ENCODE results near the gene WDR5. TPM values are rescaled to one million over a fixed set of nuclear protein-coding genes. Genes with fewer than 3 reads are reported as not detected.

WDR5 gene
- polyA plus RNA-seq, 1 experiment = 23.8 TPM

DNA sequence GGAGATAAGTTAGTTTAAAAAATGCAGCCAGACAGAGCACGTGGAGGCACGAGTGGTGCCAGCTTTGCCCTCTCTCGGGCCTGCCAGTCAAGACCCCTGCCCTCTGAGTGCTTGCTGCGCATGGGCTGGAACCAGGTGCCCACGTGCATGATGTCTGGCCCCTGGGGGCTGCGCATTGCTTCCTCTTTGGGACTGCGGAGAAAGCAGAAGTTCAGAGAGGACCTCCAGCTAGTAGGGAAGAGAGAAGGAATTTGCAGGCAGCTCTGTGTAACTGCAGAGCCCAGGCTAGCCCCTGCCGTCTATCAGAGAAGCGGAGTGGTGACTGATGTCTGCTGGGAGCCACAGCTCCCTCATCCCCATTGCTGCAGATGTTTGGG, 38.2 kb downstream of the WDR5 start:
- peaks cover 11% of the 10 kb centered on the region for H3K27me3 ChIP-seq (ENCODE audit: control insufficient read depth, insufficient read depth, low read length)
- CTCF ChIA-PET = interaction anchor here (2.8 to 3.6 kb wide), 2 partner anchors 12 to 268 kb away, joined by 8 to 36 read pairs; no protein-coding TSS in a partner anchor
- H3K4me3 ChIP-seq (ENCODE audit: low read depth, low read length) = no peak overlapping the region
- DNase-seq (ENCODE audit: low read depth) = no peak
- TF ChIP-seq CTCF (IDR thresholded peaks at IDR 0.05; ENCODE audit: insufficient read depth, low read depth, low read length) = no peak
- POLR2A ChIA-PET = interaction anchor here (0.6 kb wide), 1 partner anchor 144 kb away, joined by 7 read pairs; no protein-coding TSS in a partner anchor
- H3K36me3 ChIP-seq (ENCODE audit: control insufficient read depth, insufficient read depth, low read length) = no peaks in the 10 kb centered on the region

- POLR2A ChIA-PET = no interaction called here
Observed at GRCh38 chr9:134174526-134175290, 38.8 kb downstream of the WDR5 start.

GRCh38 chr9:134175291-134175807, 39.5 kb downstream of the WDR5 start:
- ChIA-PET POLR2A (no interaction called here), CTCF (interaction anchor here (1.0 to 3.6 kb wide), 5 partner anchors 8 to 274 kb away, joined by 3 to 36 read pairs (median 5); no protein-coding TSS in a partner anchor)
- Histone ChIP-seq H3K27me3 (ENCODE audit: control insufficient read depth, insufficient read depth, low read length) (peaks cover 13% of the 10 kb centered on the region), H3K4me3 (ENCODE audit: low read depth, low read length) (no peak overlapping the region), H3K36me3 (ENCODE audit: control insufficient read depth, insufficient read depth, low read length) (no peaks in the 10 kb centered on the region)
- no peak for TF ChIP-seq CTCF (IDR thresholded peaks at IDR 0.05; ENCODE audit: insufficient read depth, low read depth, low read length)
- DNase-seq (ENCODE audit: low read depth) = no peak

More at GRCh38 chr9:134174526-134175290, 38.8 kb downstream of the WDR5 start:
- Histone ChIP-seq H3K27me3 (ENCODE audit: control insufficient read depth, insufficient read depth, low read length) (peaks cover 13% of the 10 kb centered on the region), H3K36me3 (ENCODE audit: control insufficient read depth, insufficient read depth, low read length) (no peaks in the 10 kb centered on the region), H3K4me3 (ENCODE audit: low read depth, low read length) (no peak overlapping the region)
- CTCF ChIA-PET = interaction anchor here (1.0 to 3.6 kb wide), 3 partner anchors 12 to 267 kb away, joined by 3 to 36 read pairs (median 8); no protein-coding TSS in a partner anchor
- TF ChIP-seq CTCF (IDR thresholded peaks at IDR 0.05; ENCODE audit: insufficient read depth, low read depth, low read length) = no peak
- no peak for DNase-seq (ENCODE audit: low read depth)

GRCh38 chr9:134175808-134176598, 40.1 kb downstream of the WDR5 start:
- DNase-seq (ENCODE audit: low read depth) = no peak
- TF ChIP-seq CTCF (IDR thresholded peaks at IDR 0.05; ENCODE audit: insufficient read depth, low read depth, low read length) = no peak
- Histone ChIP-seq H3K36me3 (ENCODE audit: control insufficient read depth, insufficient read depth, low read length) (no peaks in the 10 kb centered on the region), H3K27me3 (ENCODE audit: control insufficient read depth, insufficient read depth, low read length) (peaks cover 13% of the 10 kb centered on the region), H3K4me3 (ENCODE audit: low read depth, low read length) (no peak overlapping the region)
- CTCF ChIA-PET = interaction anchor here (1.0 to 3.6 kb wide), 6 partner anchors 9 to 273 kb away, joined by 3 to 36 read pairs (median 4); no protein-coding TSS in a partner anchor
- POLR2A ChIA-PET = no interaction called here

- H3K27me3 ChIP-seq (ENCODE audit: control insufficient read depth, insufficient read depth, low read length) = peaks cover 13% of the 10 kb centered on the region
- H3K36me3 ChIP-seq (ENCODE audit: control insufficient read depth, insufficient read depth, low read length) = no peaks in the 10 kb centered on the region
- ChIA-PET POLR2A (no interaction called here), CTCF (interaction anchor here (1.1 to 3.6 kb wide), 4 partner anchors 9 to 266 kb away, joined by 3 to 36 read pairs (median 6); no protein-coding TSS in a partner anchor)
- DNase-seq (ENCODE audit: low read depth) = no peak
- no peak for TF ChIP-seq CTCF (IDR thresholded peaks at IDR 0.05; ENCODE audit: insufficient read depth, low read depth, low read length)
- H3K4me3 ChIP-seq (ENCODE audit: low read depth, low read length) = no peak overlapping the region
Observed at GRCh38 chr9:134176599-134176968, 40.7 kb downstream of the WDR5 start.

Data from BJ (cell line).